HepG2 (cell line): ENCODE data around the gene CNOT10. TPM values are rescaled to one million over a fixed set of nuclear protein-coding genes. Genes with fewer than 3 reads are reported as not detected.

ENCODE experiments used
- CBX1 ChIP-seq: IDR thresholded peaks from one replicate; pipeline ENCODE4 v1.6.1; 2016; ENCODE audit warnings: antibody characterized with exemption, low read depth
- CCAR2 ChIP-seq: fragments of 200-400 bp; formaldehyde crosslinking; optimal IDR thresholded peaks from 2 replicates; pipeline ENCODE3; 2018; ENCODE audit warnings: low read depth, mild to moderate bottlenecking, low read length, moderate library complexity
- ELF1 ChIP-seq: sonication (generic); formaldehyde crosslinking; IDR thresholded peaks from 2 replicates; pipeline ENCODE4 v1.4.0; 2020; ENCODE audit warnings: missing genetic modification reagents
- GATAD2A ChIP-seq: IDR thresholded peaks from 2 replicates; pipeline ENCODE4 v1.6.1; 2016
- IKZF1 ChIP-seq: fragments of 450-650 bp; IDR thresholded peaks from 2 replicates; pipeline ENCODE4 v1.7.1; 2016
- ISL2 ChIP-seq: sonication (generic); formaldehyde crosslinking; IDR thresholded peaks from 2 replicates; pipeline ENCODE4 v1.5.0; 2020; ENCODE audit warnings: missing genetic modification reagents
- KDM3A ChIP-seq: IDR thresholded peaks from 2 replicates; pipeline ENCODE4 v1.6.1; 2018; ENCODE audit warnings: low read depth, missing compliant biosample characterization
- MAFF ChIP-seq: IDR thresholded peaks from 2 replicates; pipeline ENCODE4 v1.6.1; 2011; ENCODE audit warnings: low read depth, low read length, improper control_type of control experiment
- TCF7L2 ChIP-seq: IDR thresholded peaks from 2 replicates; pipeline ENCODE4 v1.6.1; 2011; ENCODE audit warnings: mild to moderate bottlenecking, low read depth, low read length, moderate library complexity
- ZFP37 ChIP-seq: sonication (generic); formaldehyde crosslinking; IDR thresholded peaks from 2 replicates; pipeline ENCODE4 v1.4.0; 2020; ENCODE audit warnings: missing genetic modification reagents, borderline replicate concordance
- ZNF207 ChIP-seq: fragments of 450-650 bp; IDR thresholded peaks from 2 replicates; pipeline ENCODE4 v1.6.1; 2016; ENCODE audit warnings: antibody characterized with exemption, borderline replicate concordance
- ZNF468 ChIP-seq: sonication (generic); formaldehyde crosslinking; IDR thresholded peaks from 2 replicates; pipeline ENCODE4 v1.8.0; 2022; ENCODE audit warnings: mild to moderate bottlenecking, moderate library complexity, missing genetic modification reagents
- polyA plus RNA-seq, 8 experiments: library from polyadenylated mRNA; depleted of rRNA in 3 of 8; stranded (reverse) in 7 of 8; unstranded in 1 of 8; fragments of >200 nt; fragmentation: Illumina TruSeq in 4 of 8; extraction: Trizol in 4 of 8; gene quantifications; 2 replicates each; pipeline versions ENCODE4 v1.2.1 to v1.2.3, GENCODE V29; 2011 to 2016; ENCODE audit warnings: low read depth in 4 of 8, missing spikeins in 1 of 8, mixed read lengths in 1 of 8; ENCODE audit not compliant: insufficient read depth in 1 of 8
- total RNA-seq, 5 experiments: library from RNA; depleted of rRNA; stranded (reverse); fragments of >200 nt; fragmentation: Illumina TruSeq; extraction: Trizol; gene quantifications; 2 replicates each; pipeline ENCODE4 v1.2.3, GENCODE V29; 2016; ENCODE audit warnings: low read depth in 1 of 5
- TF ChIP-seq, protein P1 (sequence below): IDR thresholded peaks from 2 replicates; pipeline ENCODE4 v1.6.1; 2012; ENCODE audit warnings: low read depth, low read length, improper control_type of control experiment
- TF ChIP-seq, protein P2 (sequence below): IDR thresholded peaks from 2 replicates; pipeline ENCODE4 v1.6.1; 2016; ENCODE audit warnings: mild to moderate bottlenecking
- TF ChIP-seq, protein P3 (sequence below): sonication (generic); formaldehyde crosslinking; conservative IDR thresholded peaks from 2 replicates; pipeline ENCODE4 v1.8.0; 2022; ENCODE audit warnings: mild to moderate bottlenecking, moderate library complexity, missing genetic modification reagents
- TF ChIP-seq, protein P4 (sequence below): sonication (generic); formaldehyde crosslinking; IDR thresholded peaks from 2 replicates; pipeline ENCODE4 v1.4.0; 2020; ENCODE audit warnings: missing genetic modification reagents

The CNOT10 gene
- total and polyA plus RNA-seq, 2 of the 13 experiments (the other 11 are each of a cell fraction or from before 2014, with no cell fraction given) = 21.2 to 34.1 TPM

DNA sequence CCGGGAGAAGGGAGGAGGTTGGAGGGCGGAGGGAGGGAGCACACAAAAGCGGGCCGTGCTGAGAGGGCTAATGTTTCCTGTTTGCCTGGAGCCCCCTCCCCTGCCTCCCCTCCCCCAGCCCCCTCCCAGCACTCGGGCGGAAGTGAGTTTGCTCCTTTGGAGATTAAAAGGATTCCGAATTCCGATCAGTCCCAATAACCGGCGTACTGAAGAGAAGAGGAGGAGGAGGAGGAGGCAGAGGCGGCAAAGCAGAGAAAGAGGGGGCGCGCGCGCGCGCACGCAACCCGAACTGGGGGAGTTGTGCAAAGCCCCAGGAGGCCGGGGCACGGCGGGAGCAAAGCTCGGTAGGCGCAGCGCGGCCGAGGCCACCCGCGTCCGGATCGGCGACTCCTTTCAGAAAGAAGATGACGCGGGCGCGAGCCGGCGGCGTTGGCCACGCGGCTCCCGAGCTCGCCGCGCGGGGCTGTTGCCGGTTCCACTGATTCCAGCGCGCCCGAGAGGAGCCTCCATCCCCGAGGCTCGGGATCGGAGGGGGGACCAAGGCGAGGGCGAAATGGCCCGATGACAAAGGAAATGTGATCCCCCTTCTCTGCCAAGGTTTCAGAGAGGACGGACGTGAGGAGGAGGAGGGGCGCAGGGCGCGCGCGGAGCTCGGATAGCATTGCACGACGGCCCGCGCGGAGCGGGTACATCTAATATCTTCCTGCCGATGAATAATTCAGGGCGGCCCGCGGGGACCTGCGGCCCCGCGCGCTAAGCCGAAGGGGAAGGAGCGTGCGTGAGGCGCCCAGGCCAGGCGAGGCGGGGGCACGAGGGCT lies 131.7 kb downstream of the CNOT10 start (continued):
- TF ChIP-seq CBX1 (no peak), IKZF1 (no peak), ZNF207 (no peak), KDM3A (CRISPR knock-in tag) (peak; percentile 72), ISL2 (no peak), ZNF468 (CRISPR knock-in tag) (no peak), ELF1 (CRISPR knock-in tag) (peak; percentile 42; the same call in 1 of the 2 replicates), GATAD2A (CRISPR knock-in tag) (peak; percentile 56), CCAR2 (no peak), MAFF (no peak), ZFP37 (CRISPR knock-in tag) (no peak), TCF7L2 (no peak)
- TF ChIP-seq, protein P1, sequence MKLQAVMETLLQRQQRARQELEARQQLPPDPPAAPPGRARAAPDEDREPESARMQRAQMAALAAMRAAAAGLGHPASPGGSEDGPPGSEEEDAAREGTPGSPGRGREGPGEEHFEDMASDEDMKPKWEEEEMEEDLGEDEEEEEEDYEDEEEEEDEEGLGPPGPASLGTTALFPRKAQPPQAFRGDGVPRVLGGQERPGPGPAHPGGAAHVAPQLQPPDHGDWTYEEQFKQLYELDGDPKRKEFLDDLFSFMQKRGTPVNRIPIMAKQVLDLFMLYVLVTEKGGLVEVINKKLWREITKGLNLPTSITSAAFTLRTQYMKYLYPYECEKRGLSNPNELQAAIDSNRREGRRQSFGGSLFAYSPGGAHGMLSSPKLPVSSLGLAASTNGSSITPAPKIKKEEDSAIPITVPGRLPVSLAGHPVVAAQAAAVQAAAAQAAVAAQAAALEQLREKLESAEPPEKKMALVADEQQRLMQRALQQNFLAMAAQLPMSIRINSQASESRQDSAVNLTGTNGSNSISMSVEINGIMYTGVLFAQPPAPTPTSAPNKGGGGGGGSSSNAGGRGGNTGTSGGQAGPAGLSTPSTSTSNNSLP = peak; percentile 50; the same call in 1 of the 2 replicates
- TF ChIP-seq, protein P2, sequence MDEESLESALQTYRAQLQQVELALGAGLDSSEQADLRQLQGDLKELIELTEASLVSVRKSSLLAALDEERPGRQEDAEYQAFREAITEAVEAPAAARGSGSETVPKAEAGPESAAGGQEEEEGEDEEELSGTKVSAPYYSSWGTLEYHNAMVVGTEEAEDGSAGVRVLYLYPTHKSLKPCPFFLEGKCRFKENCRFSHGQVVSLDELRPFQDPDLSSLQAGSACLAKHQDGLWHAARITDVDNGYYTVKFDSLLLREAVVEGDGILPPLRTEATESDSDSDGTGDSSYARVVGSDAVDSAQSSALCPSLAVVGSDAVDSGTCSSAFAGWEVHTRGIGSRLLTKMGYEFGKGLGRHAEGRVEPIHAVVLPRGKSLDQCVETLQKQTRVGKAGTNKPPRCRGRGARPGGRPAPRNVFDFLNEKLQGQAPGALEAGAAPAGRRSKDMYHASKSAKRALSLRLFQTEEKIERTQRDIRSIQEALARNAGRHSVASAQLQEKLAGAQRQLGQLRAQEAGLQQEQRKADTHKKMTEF (CRISPR knock-in tag) = peak; percentile 80; the same call in 1 of the 2 replicates
- TF ChIP-seq, protein P3, sequence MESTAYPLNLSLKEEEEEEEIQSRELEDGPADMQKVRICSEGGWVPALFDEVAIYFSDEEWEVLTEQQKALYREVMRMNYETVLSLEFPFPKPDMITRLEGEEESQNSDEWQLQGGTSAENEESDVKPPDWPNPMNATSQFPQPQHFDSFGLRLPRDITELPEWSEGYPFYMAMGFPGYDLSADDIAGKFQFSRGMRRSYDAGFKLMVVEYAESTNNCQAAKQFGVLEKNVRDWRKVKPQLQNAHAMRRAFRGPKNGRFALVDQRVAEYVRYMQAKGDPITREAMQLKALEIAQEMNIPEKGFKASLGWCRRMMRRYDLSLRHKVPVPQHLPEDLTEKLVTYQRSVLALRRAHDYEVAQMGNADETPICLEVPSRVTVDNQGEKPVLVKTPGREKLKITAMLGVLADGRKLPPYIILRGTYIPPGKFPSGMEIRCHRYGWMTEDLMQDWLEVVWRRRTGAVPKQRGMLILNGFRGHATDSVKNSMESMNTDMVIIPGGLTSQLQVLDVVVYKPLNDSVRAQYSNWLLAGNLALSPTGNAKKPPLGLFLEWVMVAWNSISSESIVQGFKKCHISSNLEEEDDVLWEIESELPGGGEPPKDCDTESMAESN (CRISPR knock-in tag) = 0 out of 2 replicates have a peak, but pooled peaks have one; percentile 50
- TF ChIP-seq, protein P4, sequence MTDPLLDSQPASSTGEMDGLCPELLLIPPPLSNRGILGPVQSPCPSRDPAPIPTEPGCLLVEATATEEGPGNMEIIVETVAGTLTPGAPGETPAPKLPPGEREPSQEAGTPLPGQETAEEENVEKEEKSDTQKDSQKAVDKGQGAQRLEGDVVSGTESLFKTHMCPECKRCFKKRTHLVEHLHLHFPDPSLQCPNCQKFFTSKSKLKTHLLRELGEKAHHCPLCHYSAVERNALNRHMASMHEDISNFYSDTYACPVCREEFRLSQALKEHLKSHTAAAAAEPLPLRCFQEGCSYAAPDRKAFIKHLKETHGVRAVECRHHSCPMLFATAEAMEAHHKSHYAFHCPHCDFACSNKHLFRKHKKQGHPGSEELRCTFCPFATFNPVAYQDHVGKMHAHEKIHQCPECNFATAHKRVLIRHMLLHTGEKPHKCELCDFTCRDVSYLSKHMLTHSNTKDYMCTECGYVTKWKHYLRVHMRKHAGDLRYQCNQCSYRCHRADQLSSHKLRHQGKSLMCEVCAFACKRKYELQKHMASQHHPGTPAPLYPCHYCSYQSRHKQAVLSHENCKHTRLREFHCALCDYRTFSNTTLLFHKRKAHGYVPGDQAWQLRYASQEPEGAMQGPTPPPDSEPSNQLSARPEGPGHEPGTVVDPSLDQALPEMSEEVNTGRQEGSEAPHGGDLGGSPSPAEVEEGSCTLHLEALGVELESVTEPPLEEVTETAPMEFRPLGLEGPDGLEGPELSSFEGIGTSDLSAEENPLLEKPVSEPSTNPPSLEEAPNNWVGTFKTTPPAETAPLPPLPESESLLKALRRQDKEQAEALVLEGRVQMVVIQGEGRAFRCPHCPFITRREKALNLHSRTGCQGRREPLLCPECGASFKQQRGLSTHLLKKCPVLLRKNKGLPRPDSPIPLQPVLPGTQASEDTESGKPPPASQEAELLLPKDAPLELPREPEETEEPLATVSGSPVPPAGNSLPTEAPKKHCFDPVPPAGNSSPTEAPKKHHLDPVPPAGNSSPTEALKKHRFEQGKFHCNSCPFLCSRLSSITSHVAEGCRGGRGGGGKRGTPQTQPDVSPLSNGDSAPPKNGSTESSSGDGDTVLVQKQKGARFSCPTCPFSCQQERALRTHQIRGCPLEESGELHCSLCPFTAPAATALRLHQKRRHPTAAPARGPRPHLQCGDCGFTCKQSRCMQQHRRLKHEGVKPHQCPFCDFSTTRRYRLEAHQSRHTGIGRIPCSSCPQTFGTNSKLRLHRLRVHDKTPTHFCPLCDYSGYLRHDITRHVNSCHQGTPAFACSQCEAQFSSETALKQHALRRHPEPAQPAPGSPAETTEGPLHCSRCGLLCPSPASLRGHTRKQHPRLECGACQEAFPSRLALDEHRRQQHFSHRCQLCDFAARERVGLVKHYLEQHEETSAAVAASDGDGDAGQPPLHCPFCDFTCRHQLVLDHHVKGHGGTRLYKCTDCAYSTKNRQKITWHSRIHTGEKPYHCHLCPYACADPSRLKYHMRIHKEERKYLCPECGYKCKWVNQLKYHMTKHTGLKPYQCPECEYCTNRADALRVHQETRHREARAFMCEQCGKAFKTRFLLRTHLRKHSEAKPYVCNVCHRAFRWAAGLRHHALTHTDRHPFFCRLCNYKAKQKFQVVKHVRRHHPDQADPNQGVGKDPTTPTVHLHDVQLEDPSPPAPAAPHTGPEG (CRISPR knock-in tag) = 0 out of 2 replicates have a peak, but pooled peaks have one; percentile 38
